Tibial nerve (tissue), 4 donors: ENCODE measurements around the gene SLIT2. TPM values are rescaled to one million over a fixed set of nuclear protein-coding genes. Genes with fewer than 3 reads are reported as not detected.

ENCODE experiments used
- DNase-seq, 2 donors: peaks; one replicate each; pipeline ENCODE4 v3.0.0-alpha.2; 2019; ENCODE audit warnings: low spot score in 2 of 2
- H3K27ac ChIP-seq, 4 donors: fragments of 200-600 bp; sonication (generic) in 3 of 4; one replicate each; pipeline ENCODE4 v1.5.1; 2017 to 2019; ENCODE audit warnings: mild to moderate bottlenecking in 1 of 4
- H3K27me3 ChIP-seq, 2 donors: fragments of 200-600 bp; sonication (generic) in 1 of 2; one replicate each; pipeline versions ENCODE4 v1.5.1 to v1.6.0; 2017 to 2019
- H3K36me3 ChIP-seq, 3 donors: fragments of 200-600 bp; sonication (generic); one replicate each; pipeline ENCODE4 v1.5.1; 2018 to 2019
- H3K4me1 ChIP-seq, 4 donors: fragments of 200-600 bp; sonication (generic) in 3 of 4; one replicate each; pipeline ENCODE4 v1.5.1; 2017 to 2019
- H3K4me3 ChIP-seq, 4 donors: fragments of 200-600 bp; sonication (generic) in 3 of 4; one replicate each; pipeline ENCODE4 v1.5.1; 2017 to 2019; ENCODE audit warnings: mild to moderate bottlenecking in 1 of 4, moderate library complexity in 1 of 4
- H3K9me3 ChIP-seq, 4 donors: fragments of 200-600 bp; sonication (generic) in 3 of 4; one replicate each; pipeline ENCODE4 v1.5.1; 2017 to 2019
- CTCF ChIP-seq, 5 experiments: fragments of 200-600 bp in 3 of 5; fragments of 450-650 bp in 2 of 5; sonication (generic) in 3 of 5; IDR thresholded peaks; one replicate each; pipeline ENCODE4 v1.5.1; 2016 to 2019; ENCODE audit warnings: antibody characterized with exemption in 5 of 5, mild to moderate bottlenecking in 3 of 5, moderate library complexity in 2 of 5
- EP300 ChIP-seq, 2 donors: sonication (generic); formaldehyde crosslinking; IDR thresholded peaks; one replicate each; pipeline ENCODE4 v1.6.1; 2017; ENCODE audit warnings: antibody characterized with exemption in 2 of 2, mild to moderate bottlenecking in 1 of 2
- POLR2A ChIP-seq, 2 donors: fragments of 450-650 bp; IDR thresholded peaks; one replicate each; pipeline ENCODE4 v1.6.1; 2017; ENCODE audit warnings: antibody characterized with exemption in 2 of 2, mild to moderate bottlenecking in 2 of 2, moderate library complexity in 2 of 2
- WGBS, 2 donors: methylation state at CpG; one replicate each; pipeline ENCODE4 v1.1.5; 2018; 5-methylcytosine and 5-hydroxymethylcytosine counted together
- total RNA-seq, 4 donors: library from RNA; depleted of rRNA; stranded (reverse); fragments of >200 nt; gene quantifications; one replicate each; pipeline ENCODE4 v1.1.0, GENCODE V29; 2016

Gene SLIT2
- total RNA-seq, 4 donors from 2014 or later = 38.6 to 66.2 (median 47.2) TPM

DNA sequence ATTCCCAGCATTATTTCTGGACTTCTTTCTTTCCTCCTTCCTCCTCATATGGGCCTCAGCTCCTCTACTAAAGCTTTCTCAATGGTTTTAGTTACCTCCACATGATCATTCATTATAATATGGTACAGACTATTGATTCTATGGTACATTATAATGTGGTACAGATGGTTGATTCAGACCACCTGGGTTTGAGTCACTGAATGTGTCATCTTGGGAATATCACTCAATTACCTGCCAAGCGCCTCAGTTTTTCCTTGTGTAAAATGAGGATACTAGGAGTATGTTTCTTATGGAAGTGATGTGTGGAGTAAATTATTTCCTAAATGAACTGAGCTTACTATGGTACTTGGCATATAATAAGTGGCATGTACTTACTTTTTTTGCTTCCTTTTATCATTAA, 27.7 kb downstream of the SLIT2 start:
- Histone ChIP-seq H3K9me3 (no peaks in the 10 kb centered on the region), H3K27ac (no peak overlapping the region), H3K36me3 (no peaks in the 10 kb centered on the region), H3K4me1 (no peaks in the 10 kb centered on the region), H3K27me3 (no peaks in the 10 kb centered on the region), H3K4me3 (no peak overlapping the region)
- TF ChIP-seq EP300 (IDR thresholded peaks at IDR 0.05) (no peak), CTCF (IDR thresholded peaks at IDR 0.05) (no peak), POLR2A (IDR thresholded peaks at IDR 0.05) (no peak)
- DNase-seq = no peak
- whole genome bisulfite sequencing, 2 donors = 94 to 100% methylated on average over 1 of the region's 1 CpG

DNA sequence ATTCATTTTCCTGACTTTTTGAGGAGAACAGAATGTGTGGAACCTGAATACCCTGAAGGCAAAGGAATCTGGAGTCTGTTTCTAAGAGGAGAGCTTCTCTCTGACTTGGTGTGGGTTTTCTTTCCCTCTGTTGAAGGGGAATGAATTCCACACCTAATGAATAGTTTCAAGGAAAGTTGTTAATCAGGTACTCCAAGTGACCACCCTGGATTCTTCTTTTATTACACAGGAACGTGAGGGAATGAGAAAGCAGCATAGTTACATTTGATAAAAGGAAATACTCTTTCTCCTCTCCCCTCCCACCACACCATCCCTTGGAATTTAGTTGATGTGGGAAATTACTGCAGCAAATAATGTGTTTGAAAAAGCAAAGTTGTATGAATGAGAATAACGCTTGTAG, 29.7 kb downstream of the SLIT2 start:
- TF ChIP-seq EP300 (IDR thresholded peaks at IDR 0.05) = no peak
- TF ChIP-seq POLR2A (IDR thresholded peaks at IDR 0.05) = no peak
- TF ChIP-seq CTCF (IDR thresholded peaks at IDR 0.05) = no peak
- no peak overlapping the region for H3K4me3 ChIP-seq
- H3K27ac ChIP-seq = no peak overlapping the region
- H3K36me3 ChIP-seq = no peaks in the 10 kb centered on the region
- H3K27me3 ChIP-seq = no peaks in the 10 kb centered on the region
- DNase-seq = no peak
- H3K4me1 ChIP-seq = no peaks in the 10 kb centered on the region
- H3K9me3 ChIP-seq = no peaks in the 10 kb centered on the region
- WGBS, 2 donors = 20 to 24% methylated on average over 2 of the region's 2 CpGs

DNA sequence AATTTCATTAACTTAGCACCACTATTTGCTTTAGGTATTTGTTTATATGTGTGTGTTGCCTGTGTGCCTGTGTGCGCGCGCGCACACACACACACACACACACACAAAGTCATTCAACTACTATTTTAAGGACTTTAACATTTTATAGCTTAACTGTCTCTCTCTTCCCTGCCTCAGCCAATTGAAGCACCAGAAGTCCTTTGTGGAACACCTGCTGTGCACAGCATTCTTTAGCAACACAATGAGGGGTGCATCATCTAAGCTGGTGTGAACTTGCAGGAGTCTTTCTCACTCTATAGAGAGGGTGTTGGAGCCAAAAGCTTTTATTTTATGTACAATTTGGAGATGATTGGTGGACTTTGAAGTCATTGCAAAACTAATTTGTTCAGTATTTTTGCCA, 31.3 kb downstream of the SLIT2 start:
- no peak for TF ChIP-seq POLR2A (IDR thresholded peaks at IDR 0.05)
- no peak for TF ChIP-seq EP300 (IDR thresholded peaks at IDR 0.05)
- TF ChIP-seq CTCF (IDR thresholded peaks at IDR 0.05) = no peak
- no peaks in the 10 kb centered on the region for H3K36me3 ChIP-seq
- no peak for DNase-seq
- no peaks in the 10 kb centered on the region for H3K27me3 ChIP-seq
- no peak overlapping the region for H3K4me3 ChIP-seq
- no peak overlapping the region for H3K27ac ChIP-seq
- no peaks in the 10 kb centered on the region for H3K9me3 ChIP-seq
- H3K4me1 ChIP-seq = no peaks in the 10 kb centered on the region
- 68 to 89% methylated on average over 4 of the region's 4 CpGs for WGBS, 2 donors

DNA sequence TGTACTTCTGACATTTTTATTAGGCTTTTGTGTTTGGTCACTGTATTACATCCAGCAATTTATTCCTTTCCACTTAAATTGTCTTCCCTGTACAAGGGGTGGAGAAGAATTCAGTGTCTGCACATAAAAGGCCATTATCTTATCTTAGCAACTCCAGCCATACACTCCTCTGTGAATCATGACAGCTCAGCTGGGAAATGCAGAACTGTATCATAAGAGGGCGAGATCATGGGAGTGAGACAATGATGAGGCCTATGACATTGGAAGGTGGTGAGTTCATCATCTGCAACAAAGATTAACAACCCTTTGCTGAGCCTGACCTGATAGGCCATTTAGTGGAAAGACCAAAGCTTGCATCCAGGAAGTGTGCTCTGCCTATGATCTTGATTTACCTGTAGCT, 33.3 kb downstream of the SLIT2 start:
- H3K27me3 ChIP-seq = no peaks in the 10 kb centered on the region
- H3K9me3 ChIP-seq = no peaks in the 10 kb centered on the region
- TF ChIP-seq CTCF (IDR thresholded peaks at IDR 0.05) (no peak), EP300 (IDR thresholded peaks at IDR 0.05) (no peak), POLR2A (IDR thresholded peaks at IDR 0.05) (no peak)
- peaks cover 0 to 5% (median 0%) of the 10 kb centered on the region in 4 donors for H3K4me1 ChIP-seq
- H3K36me3 ChIP-seq = no peaks in the 10 kb centered on the region
- WGBS, 2 donors = 83 to 92% methylated on average over 1 of the region's 1 CpG
- DNase-seq = no peak
- H3K4me3 ChIP-seq = no peak overlapping the region
- no peak overlapping the region for H3K27ac ChIP-seq

GRCh38 chr4:20287246-20287645, 35.5 kb downstream of the SLIT2 start:
- DNase-seq = no peak
- H3K36me3 ChIP-seq = no peaks in the 10 kb centered on the region
- no peaks in the 10 kb centered on the region for H3K9me3 ChIP-seq
- H3K27me3 ChIP-seq = no peaks in the 10 kb centered on the region
- no peak overlapping the region for H3K27ac ChIP-seq
- TF ChIP-seq CTCF (IDR thresholded peaks at IDR 0.05) (no peak), EP300 (IDR thresholded peaks at IDR 0.05) (no peak), POLR2A (IDR thresholded peaks at IDR 0.05) (no peak)
- 93 to 95% methylated on average over 2 of the region's 2 CpGs for WGBS, 2 donors
- no peak overlapping the region for H3K4me3 ChIP-seq
- H3K4me1 ChIP-seq = peaks cover 0 to 5% (median 0%) of the 10 kb centered on the region in 4 donors
